NCI-H510A (cell line): Measurements from ENCODE around the gene TCF19.

Experiments
- DNase-seq: peaks from one replicate; lab custom pipeline; 2025; lab: John Stamatoyannopoulos, UW

The TCF19 gene

DNA sequence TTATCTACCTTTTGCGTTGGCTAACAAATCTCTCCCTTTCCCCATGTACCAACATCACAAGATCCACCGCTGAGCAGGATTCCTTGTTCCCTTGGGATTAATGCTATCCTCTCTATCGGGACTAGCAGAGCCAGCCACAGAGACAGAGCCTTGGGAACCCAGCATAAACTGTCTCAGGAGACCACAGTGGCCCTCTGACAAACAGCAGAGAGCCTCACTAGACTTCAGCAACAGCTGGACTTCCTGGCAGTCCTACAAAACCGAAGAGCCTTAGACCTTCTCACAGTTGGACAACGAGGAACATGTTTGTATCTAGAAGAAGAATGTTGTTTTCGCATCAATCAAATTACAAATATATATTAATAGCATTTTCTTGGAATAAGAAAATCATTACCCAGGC lies 51.7 kb downstream of the TCF19 start:
- DNase-seq = no peak

DNA sequence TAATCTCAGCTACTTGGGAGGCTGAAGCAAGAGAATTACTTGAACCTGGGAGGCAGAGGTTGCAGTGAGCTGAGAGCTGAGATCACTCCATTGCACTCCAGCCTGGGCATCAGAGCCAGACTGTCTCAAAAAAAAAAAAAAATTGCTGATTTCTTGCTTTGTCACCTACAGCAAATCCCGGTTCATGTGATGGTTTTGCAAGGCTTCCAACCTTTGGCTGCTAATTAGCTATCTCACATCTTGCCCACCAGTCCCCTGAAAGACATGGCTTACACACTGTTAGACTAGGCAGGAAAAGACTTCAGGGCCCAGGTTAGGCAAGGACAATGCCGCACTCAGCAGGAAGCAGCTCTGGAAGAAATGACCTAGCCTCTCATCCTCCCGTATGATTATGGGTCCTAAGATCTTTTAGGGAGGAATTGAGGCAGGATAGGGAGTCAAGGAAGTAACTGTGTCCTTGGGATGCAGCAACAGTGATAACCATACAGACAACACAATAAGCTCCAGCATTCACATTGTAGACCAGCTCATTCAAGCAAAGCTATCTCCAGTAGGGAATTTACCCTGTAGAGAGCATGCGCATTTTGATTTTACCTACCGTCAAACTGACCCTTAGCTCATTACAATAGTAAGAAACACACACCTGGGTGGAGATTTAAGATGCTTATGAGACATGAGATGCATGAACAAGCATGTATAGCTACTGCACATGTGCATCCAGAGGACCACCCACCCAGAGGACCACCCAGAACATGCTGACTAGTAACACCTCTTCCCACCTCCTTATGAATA lies 52.5 kb downstream of the TCF19 start:
- DNase-seq = no peak
